GM21619 (cell line): ENCODE measurements around the gene TNS2.

Experiments used
- ATAC-seq: cut with Tn5 transposase; IDR thresholded peaks from one replicate; pipeline ENCODE4 v1.9.1; 2021; ENCODE audit not compliant: unreplicated experiment

The TNS2 gene

DNA sequence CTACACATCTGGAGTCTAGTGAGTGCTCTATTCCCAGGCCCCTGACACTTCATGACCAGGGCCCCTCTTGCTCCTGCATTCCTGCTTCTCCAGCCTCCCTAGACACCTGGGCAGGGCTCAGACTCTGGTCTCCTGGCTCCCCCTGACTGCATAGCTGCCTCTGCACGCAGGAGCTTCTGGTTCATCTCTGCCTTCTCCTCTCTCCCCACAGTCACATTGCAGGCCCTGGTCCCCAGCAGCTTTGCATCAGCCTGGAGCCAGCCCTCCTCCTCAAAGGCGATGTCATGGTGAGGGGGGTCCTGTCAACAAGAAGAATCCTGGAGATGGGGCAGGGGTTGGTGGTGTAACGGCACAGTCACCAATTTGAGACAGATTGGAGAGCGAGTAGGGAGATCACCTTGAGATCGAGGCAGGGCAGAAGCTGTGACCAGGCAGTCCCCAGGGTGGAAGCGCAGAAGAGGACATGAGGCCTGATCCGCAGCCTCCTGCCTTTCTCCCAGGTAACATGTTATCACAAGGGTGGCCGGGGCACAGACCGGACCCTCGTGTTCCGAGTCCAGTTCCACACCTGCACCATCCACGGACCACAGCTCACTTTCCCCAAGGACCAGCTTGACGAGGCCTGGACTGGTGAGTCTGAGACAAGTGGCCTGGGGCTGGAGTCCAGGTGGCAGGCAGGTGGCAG, 8.1 kb downstream of the TNS2 start:
- ATAC-seq: no peak

DNA sequence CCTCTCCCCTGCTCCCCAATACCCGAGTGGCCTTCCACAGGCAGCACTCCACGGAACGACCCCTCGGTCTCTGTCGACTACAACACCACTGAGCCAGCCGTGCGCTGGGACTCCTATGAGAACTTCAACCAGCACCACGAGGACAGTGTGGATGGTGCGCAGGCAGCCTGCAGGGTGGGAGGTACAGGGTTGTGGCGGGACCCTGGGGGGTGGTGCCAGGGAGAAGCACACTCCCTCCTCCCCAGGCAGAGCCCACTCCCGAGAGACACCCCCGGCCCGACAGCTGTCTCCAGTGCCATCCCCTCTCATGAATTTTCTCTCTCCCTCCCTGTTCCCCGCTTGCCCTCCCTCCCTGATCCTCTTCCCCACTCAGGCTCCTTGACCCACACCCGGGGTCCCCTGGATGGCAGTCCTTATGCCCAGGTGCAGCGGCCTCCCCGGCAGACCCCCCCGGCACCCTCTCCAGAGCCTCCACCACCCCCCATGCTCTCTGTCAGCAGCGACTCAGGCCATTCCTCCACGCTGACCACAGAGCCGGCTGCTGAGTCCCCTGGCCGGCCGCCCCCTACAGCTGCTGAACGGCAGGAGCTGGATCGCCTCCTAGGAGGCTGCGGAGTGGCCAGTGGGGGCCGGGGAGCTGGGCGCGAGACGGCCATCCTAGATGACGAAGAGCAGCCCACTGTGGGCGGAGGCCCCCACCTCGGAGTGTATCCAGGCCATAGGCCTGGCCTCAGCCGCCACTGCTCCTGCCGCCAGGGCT, 9.0 kb downstream of the TNS2 start:
- no peak for ATAC-seq

DNA sequence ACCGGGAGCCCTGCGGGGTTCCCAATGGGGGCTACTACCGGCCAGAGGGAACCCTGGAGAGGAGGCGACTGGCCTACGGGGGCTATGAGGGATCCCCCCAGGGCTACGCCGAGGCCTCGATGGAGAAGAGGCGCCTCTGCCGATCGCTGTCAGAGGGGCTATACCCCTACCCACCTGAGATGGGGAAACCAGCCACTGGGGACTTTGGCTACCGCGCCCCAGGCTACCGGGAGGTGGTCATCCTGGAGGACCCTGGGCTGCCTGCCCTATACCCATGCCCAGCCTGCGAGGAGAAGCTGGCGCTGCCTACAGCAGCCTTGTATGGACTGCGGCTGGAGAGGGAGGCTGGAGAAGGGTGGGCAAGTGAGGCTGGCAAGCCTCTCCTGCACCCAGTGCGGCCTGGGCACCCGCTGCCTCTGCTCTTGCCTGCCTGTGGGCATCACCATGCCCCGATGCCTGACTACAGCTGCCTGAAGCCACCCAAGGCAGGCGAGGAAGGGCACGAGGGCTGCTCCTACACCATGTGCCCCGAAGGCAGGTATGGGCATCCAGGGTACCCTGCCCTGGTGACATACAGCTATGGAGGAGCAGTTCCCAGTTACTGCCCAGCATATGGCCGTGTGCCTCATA, 9.7 kb downstream of the TNS2 start:
- ATAC-seq: no peak

DNA sequence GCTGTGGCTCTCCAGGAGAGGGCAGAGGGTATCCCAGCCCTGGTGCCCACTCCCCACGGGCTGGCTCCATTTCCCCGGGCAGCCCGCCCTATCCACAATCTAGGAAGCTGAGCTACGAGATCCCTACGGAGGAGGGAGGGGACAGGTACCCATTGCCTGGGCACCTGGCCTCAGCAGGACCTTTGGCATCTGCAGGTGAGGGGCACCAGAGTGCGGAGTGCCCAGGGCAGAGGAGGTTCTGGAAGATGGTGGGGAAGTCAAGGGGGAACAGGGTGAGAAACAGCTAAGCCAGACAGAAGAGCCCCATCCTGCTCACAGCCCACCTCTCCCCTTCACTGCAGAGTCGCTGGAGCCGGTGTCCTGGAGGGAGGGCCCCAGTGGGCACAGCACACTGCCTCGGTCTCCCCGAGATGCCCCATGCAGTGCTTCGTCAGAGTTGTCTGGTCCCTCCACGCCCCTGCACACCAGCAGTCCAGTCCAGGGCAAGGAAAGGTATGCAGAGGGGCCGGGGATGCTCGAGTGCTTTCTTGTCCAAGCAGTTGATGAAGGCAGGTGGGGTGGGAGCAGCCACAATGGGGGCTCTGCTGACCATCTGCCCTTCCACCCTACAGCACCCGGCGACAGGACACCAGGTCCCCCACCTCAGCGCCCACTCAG, 10.3 kb downstream of the TNS2 start:
- ATAC-seq: no peak

DNA sequence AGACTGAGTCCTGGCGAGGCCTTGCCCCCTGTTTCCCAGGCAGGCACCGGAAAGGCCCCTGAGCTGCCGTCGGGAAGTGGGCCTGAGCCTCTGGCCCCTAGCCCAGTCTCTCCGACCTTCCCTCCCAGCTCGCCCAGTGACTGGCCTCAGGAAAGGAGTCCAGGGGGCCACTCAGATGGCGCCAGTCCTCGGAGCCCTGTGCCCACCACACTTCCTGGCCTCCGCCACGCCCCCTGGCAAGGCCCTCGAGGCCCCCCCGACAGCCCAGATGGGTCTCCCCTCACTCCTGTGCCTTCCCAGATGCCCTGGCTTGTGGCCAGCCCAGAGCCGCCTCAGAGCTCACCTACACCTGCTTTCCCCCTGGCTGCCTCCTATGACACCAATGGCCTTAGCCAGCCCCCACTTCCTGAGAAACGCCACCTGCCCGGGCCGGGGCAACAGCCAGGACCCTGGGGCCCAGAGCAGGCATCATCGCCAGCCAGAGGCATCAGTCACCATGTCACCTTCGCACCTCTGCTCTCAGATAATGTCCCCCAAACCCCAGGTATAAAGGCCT, 10.9 kb downstream of the TNS2 start:
- ATAC-seq: no peak

DNA sequence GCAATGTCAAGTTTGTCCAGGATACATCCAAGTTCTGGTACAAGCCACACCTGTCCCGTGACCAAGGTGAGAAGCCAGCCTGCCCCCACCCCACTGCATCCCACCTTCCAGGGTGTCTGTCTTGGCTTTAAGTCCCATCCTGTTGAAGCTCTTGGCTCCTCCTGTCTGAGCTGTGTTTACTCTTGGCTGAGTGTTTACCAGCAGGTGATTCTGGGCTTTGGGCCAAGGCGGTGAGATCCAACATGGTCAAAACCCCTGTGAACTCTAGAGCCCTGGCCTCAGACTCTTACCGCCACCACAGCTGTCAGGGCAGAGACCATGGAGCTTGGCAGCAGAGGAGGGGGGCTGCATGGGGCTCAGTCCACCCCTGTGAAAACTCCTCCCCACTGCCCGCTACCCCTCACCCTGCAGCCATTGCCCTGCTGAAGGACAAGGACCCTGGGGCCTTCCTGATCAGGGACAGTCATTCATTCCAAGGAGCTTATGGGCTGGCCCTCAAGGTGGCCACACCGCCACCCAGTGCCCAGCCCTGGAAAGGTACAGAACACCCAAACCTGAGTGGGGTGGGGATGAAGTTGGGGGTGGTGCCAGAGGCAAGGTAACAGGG, 11.6 kb downstream of the TNS2 start:
- no peak for ATAC-seq

DNA sequence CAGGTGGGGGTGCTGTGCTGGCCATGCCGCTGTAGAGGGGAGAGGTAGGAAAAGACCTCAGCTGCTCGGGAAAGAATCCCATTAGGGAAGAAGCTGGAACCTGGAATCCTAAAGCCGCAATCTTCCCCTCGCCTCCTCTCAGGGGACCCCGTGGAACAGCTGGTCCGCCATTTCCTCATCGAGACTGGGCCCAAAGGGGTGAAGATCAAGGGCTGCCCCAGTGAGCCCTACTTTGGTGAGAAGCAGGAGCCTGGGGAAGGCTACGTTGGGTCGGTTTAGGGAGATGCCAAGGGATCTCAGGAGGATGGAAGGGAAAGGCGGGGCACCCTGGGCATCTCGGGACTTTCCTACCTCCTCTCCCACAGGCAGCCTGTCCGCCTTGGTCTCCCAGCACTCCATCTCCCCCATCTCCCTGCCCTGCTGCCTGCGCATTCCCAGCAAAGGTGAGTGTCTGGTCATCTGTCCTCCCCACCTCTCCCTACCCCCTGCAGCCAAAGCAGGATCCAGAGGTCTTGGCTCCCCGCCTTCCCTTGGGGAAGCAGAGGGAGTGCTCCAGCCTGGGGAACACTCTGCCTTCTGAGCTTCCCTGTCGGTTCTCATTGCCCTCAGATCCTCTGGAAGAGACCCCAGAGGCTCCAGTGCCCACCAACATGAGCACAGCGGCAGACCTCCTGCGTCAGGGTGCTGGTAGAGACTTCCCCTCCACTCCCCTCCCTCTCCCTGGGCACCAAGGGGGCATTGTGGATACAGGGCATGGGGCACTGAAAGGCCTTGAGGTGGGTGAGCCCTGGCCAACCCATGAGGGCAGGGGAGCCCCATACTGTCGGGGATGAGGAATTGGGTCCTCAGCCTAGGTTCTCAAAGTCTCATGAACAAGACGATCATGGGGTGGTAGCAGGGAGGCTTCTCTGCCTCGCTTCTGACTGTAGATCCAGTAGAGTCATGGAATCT, 12.4 kb downstream of the TNS2 start:
- ATAC-seq: no peak

DNA sequence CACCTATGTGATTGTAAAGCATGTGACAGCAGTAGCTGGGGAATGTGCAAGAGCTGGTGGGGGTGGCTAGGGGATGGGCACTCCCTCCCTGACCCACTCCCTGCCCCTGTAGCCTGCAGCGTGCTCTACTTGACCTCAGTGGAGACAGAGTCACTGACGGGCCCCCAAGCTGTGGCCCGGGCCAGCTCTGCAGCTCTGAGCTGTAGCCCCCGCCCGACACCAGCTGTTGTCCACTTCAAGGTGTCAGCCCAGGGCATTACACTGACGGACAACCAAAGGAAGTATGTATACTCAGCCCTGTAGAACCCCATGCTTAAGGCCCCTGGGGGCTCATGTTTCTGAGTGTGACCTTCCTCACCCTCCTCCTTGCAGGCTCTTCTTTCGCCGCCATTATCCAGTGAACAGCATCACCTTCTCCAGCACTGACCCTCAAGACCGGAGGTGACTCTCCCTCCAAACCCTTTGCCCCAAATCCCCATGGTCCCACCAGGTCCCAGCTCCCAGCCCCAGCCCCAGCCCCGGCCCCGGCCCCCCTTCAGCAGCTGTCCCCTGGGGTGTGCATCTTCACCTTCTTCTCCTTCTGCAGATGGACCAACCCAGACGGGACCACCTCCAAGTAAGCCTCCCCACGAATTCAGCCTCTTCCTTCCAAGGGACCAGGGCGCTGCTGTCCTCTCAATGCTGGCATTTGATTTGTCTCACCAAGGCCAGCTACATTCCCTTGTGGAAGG, 13.3 kb downstream of the TNS2 start:
- no peak for ATAC-seq

DNA sequence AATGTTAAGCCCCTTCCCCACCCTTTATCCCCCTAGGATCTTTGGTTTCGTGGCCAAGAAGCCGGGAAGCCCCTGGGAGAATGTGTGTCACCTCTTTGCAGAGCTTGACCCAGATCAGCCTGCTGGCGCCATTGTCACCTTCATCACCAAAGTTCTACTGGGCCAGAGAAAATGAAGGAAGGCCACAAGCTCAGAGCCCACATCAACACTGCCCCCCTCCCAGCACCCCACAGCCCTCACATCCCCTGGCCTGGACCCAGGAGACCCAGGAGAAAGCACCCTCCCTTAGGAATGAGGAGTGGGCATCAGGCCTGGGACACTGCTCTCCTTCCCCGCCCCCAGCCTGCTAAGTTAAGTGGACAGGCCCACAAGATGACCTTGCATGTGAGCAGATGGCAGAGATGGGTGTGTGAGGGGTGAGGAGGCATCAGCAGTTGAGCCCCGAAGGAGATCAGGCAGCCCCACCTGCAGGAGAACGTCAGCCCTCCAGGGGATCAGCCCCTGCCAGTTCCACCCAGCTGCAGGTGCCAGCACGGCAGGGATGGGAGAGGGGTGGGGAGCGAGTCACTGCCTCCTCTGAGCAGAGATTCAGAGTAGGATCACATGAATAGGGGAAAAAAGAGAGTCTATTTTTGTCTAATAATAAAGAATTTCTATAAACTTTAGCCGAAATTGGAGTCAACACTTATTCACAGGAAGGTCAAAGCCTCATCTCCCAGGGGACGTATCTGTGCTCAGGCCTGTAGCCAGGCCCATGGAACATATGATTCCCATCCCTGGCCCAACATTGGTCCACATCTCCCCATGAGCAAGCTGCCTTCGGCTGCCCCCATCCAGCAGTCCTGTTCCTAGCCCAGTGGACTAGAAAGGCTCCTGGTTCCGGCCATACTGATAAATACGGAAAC, 14.1 kb downstream of the TNS2 start:
- ATAC-seq: no peak

DNA sequence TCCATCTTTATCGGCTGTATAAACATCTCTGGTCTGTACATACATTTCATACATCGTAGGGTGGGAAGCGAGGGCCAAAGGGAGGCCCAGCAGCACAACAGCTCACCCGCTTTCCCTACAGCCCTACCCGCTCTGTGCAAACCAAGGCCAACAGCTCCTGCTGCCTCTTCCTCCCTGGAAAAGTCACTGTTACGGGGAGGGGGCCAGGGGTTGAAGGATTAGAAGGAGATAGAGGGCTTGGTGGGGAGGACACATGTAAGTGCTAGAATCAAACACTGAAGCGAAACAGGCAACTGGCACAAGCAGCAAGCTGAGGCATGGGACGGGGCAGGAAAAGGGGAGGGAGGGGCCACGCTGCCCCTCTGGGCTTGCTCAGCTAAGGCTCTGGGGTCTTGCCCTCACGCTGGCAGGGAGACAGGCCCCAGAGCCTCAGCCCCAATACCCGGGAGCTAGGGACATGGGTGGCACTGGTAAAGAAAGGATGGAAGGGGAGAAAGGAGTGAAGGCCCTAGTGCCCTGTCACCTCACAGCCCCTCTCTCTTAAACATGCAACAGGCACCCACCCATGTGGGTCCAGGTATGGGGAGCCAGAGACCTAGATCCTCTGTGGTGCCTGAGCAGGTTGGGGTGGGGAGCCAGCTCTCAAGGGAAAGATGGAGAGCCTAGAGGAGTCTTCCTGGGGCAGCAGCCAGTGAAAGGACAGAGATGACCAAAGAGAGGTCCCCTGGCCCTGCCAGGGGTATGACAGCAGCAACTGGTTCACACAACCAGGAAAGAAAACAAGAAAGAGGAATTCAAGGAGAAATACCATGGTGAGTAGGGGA, 15.0 kb downstream of the TNS2 start:
- no peak for ATAC-seq

DNA sequence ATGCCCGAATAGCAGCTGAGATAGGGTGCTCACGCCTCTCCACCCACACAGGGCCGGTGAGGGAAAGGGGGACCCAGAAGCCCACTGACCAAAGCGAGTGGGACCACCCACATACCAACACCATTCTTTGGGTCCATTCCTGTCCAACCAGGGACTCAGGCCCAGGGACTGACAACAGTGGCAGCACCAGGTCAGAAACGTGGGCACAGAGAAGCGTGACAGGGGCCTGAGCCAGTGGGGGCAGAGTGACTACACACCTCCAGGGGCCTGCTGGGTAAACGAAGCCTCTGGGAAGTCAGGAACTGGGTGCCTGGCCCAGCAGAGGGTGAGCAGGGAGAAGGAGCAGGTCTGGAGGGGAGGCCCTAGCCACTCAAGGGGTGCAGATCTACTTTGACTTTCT, 15.6 kb downstream of the TNS2 start:
- no peak for ATAC-seq

DNA sequence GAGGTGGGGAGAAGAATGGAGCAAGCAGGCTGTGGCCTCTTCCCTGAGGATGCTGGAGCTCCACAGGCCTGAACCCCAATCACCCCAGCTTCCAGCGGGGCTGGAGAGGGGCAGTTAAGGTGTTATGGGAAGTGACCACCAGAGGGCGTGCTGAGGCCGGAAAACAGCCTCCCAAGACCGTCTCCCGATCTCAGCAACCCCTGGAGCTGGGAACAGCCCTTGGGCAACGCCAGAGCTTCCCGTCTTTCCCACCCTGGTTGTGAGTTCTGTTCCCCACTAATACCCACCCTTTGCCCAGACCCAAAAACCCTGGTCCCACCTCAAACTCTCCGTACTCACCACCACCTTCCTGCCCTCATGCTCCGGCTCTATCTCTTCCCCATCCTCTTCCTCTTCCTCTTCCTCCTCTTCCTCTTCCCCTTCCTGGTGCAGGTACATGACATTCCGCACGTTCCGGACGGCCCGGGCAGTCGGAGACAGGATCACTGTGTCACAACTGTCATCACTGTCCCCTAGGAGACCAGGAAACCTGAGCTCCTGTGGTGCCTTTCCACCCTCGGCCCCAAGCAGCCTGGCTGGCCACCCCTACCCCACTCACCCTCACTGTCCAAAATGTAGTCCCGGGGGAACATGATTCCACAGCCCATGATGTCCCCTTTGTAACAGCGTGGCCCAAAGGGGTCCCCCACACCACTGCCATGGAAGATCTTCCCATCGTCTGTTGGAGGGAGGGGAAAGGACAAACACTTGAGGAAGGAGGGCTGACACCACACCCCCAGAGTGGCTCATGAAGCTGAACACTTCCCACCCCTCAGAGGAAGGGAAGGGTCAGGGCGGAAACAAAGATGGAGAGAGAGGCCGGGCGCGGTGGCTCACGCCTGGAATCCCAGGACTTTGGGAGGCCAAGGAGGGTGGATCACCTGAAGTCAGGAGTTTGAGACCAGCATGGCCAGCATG, 16.4 kb downstream of the TNS2 start:
- ATAC-seq: no peak

DNA sequence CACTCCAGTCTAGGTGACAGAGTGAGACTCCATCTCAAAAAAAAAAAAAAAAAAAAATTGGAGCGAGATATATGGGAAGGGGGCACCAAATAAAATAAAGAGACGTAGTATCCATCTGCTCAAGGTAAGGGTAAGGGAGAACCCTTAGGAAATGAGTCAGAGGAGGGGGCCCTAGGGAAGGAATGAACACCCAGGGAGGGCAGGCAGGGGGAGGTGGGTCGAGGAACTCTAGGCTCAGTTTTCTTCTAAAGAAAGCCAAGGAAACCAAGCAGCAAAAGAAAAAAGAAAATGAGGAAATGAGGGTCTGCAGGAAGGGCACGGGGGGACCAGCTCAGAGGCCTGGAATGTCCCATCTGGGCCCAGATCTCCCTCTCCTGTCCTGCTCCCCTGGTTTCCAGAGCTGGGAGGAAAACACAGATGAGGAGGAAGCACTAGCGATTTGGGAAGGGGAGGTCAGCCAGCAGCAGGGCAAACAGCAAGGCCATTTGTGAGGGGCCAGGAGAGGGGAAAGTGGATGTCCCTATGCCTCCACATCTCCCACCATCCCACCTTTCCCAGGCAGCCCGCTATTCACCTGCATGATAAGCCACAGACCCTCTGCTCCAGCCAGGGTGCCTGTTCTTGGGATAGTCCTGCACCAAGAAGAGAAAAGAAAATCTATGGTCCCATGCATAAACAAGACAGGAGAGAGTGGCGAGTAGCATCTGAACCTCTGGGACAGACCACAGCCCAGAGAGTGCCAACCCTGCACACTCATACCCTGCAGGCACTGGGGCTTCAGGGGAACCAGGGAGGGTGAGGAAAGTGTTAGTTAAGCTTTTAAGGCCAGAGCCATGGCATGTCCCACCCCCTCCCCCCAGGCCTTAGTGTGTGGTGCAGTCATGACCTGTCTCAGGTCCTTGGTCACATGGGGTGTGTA, 17.5 kb downstream of the TNS2 start:
- no peak for ATAC-seq

DNA sequence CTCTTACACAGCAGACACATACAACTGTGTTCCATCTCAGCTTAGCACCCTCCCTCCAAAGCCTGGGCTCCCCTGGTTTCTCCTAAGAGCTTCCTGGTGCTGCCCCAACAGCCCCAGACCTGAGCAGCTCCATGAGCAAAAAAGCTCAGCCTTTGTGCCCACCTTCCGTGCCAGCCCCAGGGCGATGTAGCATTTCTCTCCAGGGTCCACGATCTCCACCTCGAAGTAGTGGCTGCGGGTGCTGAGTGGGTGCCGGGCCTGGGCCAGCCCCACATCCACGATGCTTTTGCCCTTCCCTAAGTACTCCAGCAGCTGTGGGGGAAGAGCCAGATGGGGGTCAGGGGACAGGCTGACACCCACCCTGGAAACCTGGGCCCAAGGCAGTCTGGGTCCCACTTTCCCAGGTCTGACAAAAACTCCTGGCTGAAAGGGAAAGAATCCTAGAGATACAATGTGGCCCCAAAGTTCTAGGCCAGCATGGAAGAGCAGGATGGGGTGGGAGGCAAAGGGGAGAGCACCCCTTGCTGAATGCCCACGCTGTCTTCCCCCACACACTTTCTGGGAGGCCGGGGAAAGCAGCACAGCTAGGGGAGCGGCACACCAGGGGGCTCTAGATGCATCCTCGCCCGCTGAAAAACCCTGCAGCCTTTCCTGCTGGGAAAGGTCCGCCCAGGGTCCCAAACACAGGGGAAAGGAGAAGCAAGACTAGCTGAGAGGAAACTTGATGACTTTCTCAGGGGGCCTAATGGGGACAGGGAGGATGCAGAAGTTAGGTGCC, 18.3 kb downstream of the TNS2 start:
- no peak for ATAC-seq
